Caco-2 (cell line): ENCODE data around the gene KRIT1. TPM values are rescaled to one million over a fixed set of nuclear protein-coding genes. Genes with fewer than 3 reads are reported as not detected.

Experiments used
- BruUV-seq: library from RNA; stranded (reverse); fragments of 400-500 nt; replicated peaks from 2 replicates; lab custom pipeline; 2021; lab: Mats Ljungman, UMichigan
- CTCF ChIA-PET: fragments of 300-600 bp; sonication (Branson Sonifier 250); formaldehyde crosslinking; loops from one replicate; lab custom pipeline; 2022; ENCODE audit warnings: antibody characterized with exemption; lab: Charles Lee
- POLR2A ChIA-PET: fragments of 300-600 bp; sonication (Branson Sonifier 250); formaldehyde crosslinking; loops from one replicate; lab custom pipeline; 2022; ENCODE audit warnings: antibody characterized with exemption; lab: Charles Lee
- DNase-seq, 2 experiments: peaks; one replicate each; pipeline versions ENCODE4 v3.0.0 to v3.0.0-alpha.2; 2020 to 2022
- H3K27me3 ChIP-seq: replicated peaks from 2 replicates; pipeline ENCODE4 v1.6.0; 2011; ENCODE audit warnings: low read length; ENCODE audit not compliant: control insufficient read depth, insufficient read depth
- H3K36me3 ChIP-seq: 2 replicates; pipeline ENCODE4 v1.5.1; 2011; ENCODE audit warnings: low read length; ENCODE audit not compliant: control insufficient read depth, insufficient read depth
- H3K4me1 ChIP-seq: fragments of 250-450 bp; sonication (Bioruptor Pico); 2 replicates; pipeline ENCODE4 v1.5.1; 2020; ENCODE audit warnings: mild to moderate bottlenecking
- H3K4me3 ChIP-seq: 2 replicates; pipeline ENCODE4 v1.5.1; 2011; ENCODE audit warnings: low read depth, mild to moderate bottlenecking, control low read depth, low read length
- H3K9me3 ChIP-seq: fragments of 250-450 bp; sonication (Bioruptor Pico); 2 replicates; pipeline ENCODE4 v1.5.1; 2020; ENCODE audit warnings: mild to moderate bottlenecking, moderate library complexity
- H3K27ac Mint-ChIP-seq: one replicate; pipeline ENCODE4 v1.8.0; 2022; ENCODE audit warnings: mixed read lengths; ENCODE audit not compliant: unreplicated experiment
- H3K27me3 Mint-ChIP-seq: one replicate; pipeline ENCODE4 v1.8.0; 2022; ENCODE audit warnings: mixed read lengths; ENCODE audit not compliant: insufficient read depth, unreplicated experiment
- H3K36me3 Mint-ChIP-seq: one replicate; pipeline ENCODE4 v1.8.0; 2022; ENCODE audit warnings: mild to moderate bottlenecking, mixed read lengths; ENCODE audit not compliant: insufficient read depth, unreplicated experiment
- H3K4me1 Mint-ChIP-seq: one replicate; pipeline ENCODE4 v1.8.0; 2022; ENCODE audit warnings: low read depth, mixed read lengths; ENCODE audit not compliant: unreplicated experiment
- H3K4me3 Mint-ChIP-seq: one replicate; pipeline ENCODE4 v1.8.0; 2022; ENCODE audit warnings: mild to moderate bottlenecking, moderate library complexity, mixed read lengths; ENCODE audit not compliant: unreplicated experiment
- H3K9me3 Mint-ChIP-seq: one replicate; pipeline ENCODE4 v1.8.0; 2022; ENCODE audit warnings: mixed read lengths; ENCODE audit not compliant: unreplicated experiment
- CTCF ChIP-seq, 2 experiments: fragments of 200-600 bp in 1 of 2; IDR thresholded peaks; 1 replicate in 1 of 2; 2 replicates in 1 of 2; pipeline versions ENCODE4 v1.5.1 to v1.8.0; 2011 to 2022; ENCODE audit warnings: antibody characterized with exemption in 1 of 2, control low read depth in 1 of 2, inconsistent platforms in 1 of 2, low read depth in 1 of 2, low read length in 1 of 2, mild to moderate bottlenecking in 1 of 2, moderate library complexity in 1 of 2; ENCODE audit not compliant: insufficient read depth in 1 of 2, severe bottlenecking in 1 of 2, unreplicated experiment in 1 of 2
- intact Hi-C: fragments of 100-400 bp; cut with micrococcal nuclease; formaldehyde crosslinking; loops from one replicate; pipeline ENCODE4 v1.10.0; 2022; ENCODE audit not compliant: unreplicated experiment
- total RNA-seq: library from RNA; stranded (reverse); gene quantifications from 2 replicates; pipeline ENCODE4 v1.2.3, GENCODE V29; 2022

The KRIT1 gene
- total RNA-seq, 1 experiment from 2014 or later, result 54.4 TPM

GRCh38 chr7:92282930-92283329 lies 37.2 kb upstream of the KRIT1 start:
- CTCF ChIA-PET, result no interaction called here
- intact Hi-C loops, result no loop called here
- no peaks in the 10 kb centered on the region for H3K27me3 Mint-ChIP-seq
- no peaks in the 10 kb centered on the region for H3K27me3 ChIP-seq
- H3K4me1 Mint-ChIP-seq, result no peaks in the 10 kb centered on the region
- H3K27ac Mint-ChIP-seq, result no peak overlapping the region
- no peak overlapping the region for H3K4me3 ChIP-seq
- no peak for TF ChIP-seq CTCF (IDR thresholded peaks at IDR 0.05; ENCODE audit: insufficient read depth in 1 of 2, low read depth in 1 of 2, low read length in 1 of 2, severe bottlenecking in 1 of 2, unreplicated experiment in 1 of 2)
- no peaks in the 10 kb centered on the region for H3K4me1 ChIP-seq
- POLR2A ChIA-PET, result no interaction called here
- 0 out of 2 replicates have a peak, but pooled peaks cover 2% of the 10 kb centered on the region for H3K36me3 ChIP-seq
- H3K9me3 ChIP-seq, result no peaks in the 10 kb centered on the region
- DNase-seq, result no peak
- peaks cover 11% of the 10 kb centered on the region for H3K36me3 Mint-ChIP-seq
- no TSS peak for BruUV-seq
- H3K4me3 Mint-ChIP-seq, result no peak overlapping the region
- H3K9me3 Mint-ChIP-seq, result peaks cover 22% of the 10 kb centered on the region

GRCh38 chr7:92282221-92282814 lies 36.6 kb upstream of the KRIT1 start:
- no peaks in the 10 kb centered on the region for H3K4me1 ChIP-seq
- DNase-seq, result no peak
- intact Hi-C loops, result no loop called here
- no peak overlapping the region for H3K4me3 ChIP-seq
- Mint-ChIP-seq H3K27me3 (no peaks in the 10 kb centered on the region), H3K4me3 (no peak overlapping the region), H3K9me3 (peaks cover 16% of the 10 kb centered on the region), H3K27ac (no peak overlapping the region), H3K4me1 (no peaks in the 10 kb centered on the region), H3K36me3 (peaks cover 8% of the 10 kb centered on the region)
- ChIA-PET CTCF (no interaction called here), POLR2A (no interaction called here)
- H3K9me3 ChIP-seq, result no peaks in the 10 kb centered on the region
- no peak for TF ChIP-seq CTCF (IDR thresholded peaks at IDR 0.05; ENCODE audit: insufficient read depth in 1 of 2, low read depth in 1 of 2, low read length in 1 of 2, severe bottlenecking in 1 of 2, unreplicated experiment in 1 of 2)
- H3K36me3 ChIP-seq, result 0 out of 2 replicates have a peak, but pooled peaks cover 2% of the 10 kb centered on the region
- no TSS peak for BruUV-seq
- no peaks in the 10 kb centered on the region for H3K27me3 ChIP-seq

GRCh38 chr7:92281031-92281430 lies 35.3 kb upstream of the KRIT1 start:
- DNase-seq, result no peak
- ChIA-PET CTCF (no interaction called here), POLR2A (no interaction called here)
- H3K27me3 ChIP-seq, result no peaks in the 10 kb centered on the region
- H3K4me3 Mint-ChIP-seq, result no peak overlapping the region
- no TSS peak for BruUV-seq
- H3K4me1 Mint-ChIP-seq, result no peaks in the 10 kb centered on the region
- intact Hi-C loops, result no loop called here
- H3K36me3 ChIP-seq, result 0 out of 2 replicates have a peak, but pooled peaks cover 2% of the 10 kb centered on the region
- H3K9me3 ChIP-seq, result no peaks in the 10 kb centered on the region
- no peaks in the 10 kb centered on the region for H3K27me3 Mint-ChIP-seq
- TF ChIP-seq CTCF (IDR thresholded peaks at IDR 0.05; ENCODE audit: insufficient read depth in 1 of 2, low read depth in 1 of 2, low read length in 1 of 2, severe bottlenecking in 1 of 2, unreplicated experiment in 1 of 2), result no peak
- peaks cover 12% of the 10 kb centered on the region for H3K9me3 Mint-ChIP-seq
- H3K4me1 ChIP-seq, result no peaks in the 10 kb centered on the region
- peaks cover 5% of the 10 kb centered on the region for H3K36me3 Mint-ChIP-seq
- H3K27ac Mint-ChIP-seq, result no peak overlapping the region
- no peak overlapping the region for H3K4me3 ChIP-seq
